NCI-H510A treated with DMSO at 0.1 percent for 48 hours (cell line): ENCODE results near the gene GRM4.

Experiments
- DNase-seq: peaks from one replicate; lab custom pipeline; 2025; lab: John Stamatoyannopoulos, UW

Gene GRM4

GRCh38 chr6:33977606-33978411 is 168.1 kb downstream of the GRM4 start:
- DNase-seq: no peak

- DNase-seq: no peak
These were observed 169.2 kb downstream of the GRM4 start for GRCh38 chr6:33976437-33977360.

GRCh38 chr6:33975661-33976436 is 170.0 kb downstream of the GRM4 start:
- DNase-seq: no peak

GRCh38 chr6:33974471-33974870 is 171.4 kb downstream of the GRM4 start:
- no peak for DNase-seq

- no peak for DNase-seq
These were observed 171.9 kb downstream of the GRM4 start for GRCh38 chr6:33974030-33974429.

- no peak for DNase-seq
These were observed 174.3 kb downstream of the GRM4 start for GRCh38 chr6:33971580-33971979.
